GM21515 (cell line): ENCODE data around the gene NEK11.

Experiments used
- ATAC-seq: cut with Tn5 transposase; IDR thresholded peaks from one replicate; pipeline ENCODE4 v1.9.1; 2021; ENCODE audit not compliant: unreplicated experiment

Gene NEK11

DNA sequence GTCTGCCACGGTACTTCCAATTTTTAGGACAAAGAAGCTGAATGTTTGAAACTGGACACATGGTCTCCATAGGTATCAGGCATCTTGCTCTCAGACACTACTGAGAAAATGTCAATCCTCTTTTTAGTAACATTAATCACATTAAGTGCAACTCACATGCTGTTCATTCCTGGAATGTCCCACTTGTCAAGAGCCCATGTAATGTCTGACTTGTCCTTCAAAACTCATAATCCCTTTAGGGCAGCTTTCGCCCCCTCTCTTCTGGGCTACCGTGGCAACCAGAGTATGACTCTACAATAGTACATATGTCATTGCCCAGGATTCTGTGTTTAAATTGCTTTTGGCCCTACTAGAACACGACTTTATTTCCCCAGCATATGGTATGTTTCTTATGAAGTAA lies 367.2 kb downstream of the NEK11 start:
- ATAC-seq = no peak

DNA sequence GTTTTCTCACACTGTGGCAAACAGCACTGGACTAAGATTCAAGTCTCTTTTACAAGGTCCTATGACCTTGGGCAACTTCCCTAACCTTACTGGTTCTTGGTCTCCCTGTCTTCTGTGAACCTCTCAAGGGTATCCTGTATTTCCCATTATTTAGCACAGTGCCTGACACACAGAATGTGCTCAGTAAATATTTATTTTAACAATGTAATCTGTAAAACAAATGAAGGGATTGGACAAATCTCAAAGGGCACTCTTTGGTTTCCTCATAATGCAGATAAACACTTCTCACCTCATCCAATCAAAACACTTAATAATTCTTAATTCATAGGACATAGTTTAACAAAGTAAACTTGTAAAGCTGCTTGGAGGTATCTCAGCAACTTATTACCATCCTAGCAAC lies 367.7 kb downstream of the NEK11 start:
- no peak for ATAC-seq

DNA sequence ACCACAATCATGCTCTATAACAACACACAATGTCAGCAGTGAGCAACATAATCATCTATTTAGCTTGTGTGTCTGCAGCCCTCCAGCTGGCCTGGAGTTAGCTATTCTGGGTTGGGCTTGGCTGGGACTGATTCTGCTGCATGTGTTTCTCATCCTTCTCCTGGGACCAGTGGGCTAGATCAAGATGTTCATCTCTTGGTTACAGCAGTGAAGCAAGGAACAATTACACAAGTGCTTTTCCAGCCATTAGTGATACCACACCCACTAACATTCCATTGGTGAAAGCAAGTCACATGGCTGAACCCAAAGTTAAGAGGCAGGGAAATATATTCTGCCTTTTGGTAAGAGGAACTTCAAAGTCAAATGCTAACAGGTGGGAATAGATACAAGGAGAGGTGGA lies 369.5 kb downstream of the NEK11 start:
- ATAC-seq = no peak

DNA sequence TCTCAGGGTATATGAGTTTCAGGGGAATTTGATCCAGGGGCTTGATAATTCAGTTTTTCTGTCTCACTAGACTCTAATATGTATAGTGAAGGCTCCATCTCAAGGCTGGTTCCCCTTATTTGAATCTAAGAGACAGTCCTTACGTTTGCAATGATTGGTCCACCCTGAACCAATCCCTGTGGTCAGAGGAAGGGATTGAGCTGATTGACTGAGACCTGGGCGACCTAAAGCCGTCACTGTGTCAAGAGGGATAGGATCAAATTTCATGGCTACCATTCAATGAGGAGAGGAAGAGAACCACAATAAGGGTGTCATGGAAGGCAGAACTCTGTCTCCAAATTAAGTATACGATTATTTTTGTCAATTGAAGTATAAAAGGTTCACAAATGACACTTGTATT lies 371.2 kb downstream of the NEK11 start:
- no peak for ATAC-seq
